HG03342 (cell line): ENCODE results near the gene PLCG1.

ENCODE experiments used
- ATAC-seq: cut with Tn5 transposase; IDR thresholded peaks from one replicate; pipeline ENCODE4 v1.9.1; 2021; ENCODE audit warnings: mild to moderate bottlenecking, moderate library complexity; ENCODE audit not compliant: unreplicated experiment

Gene PLCG1

GRCh38 chr20:41176711-41177552 is 39.6 kb downstream of the PLCG1 start:
- no peak for ATAC-seq

- ATAC-seq: no peak
These were observed 40.3 kb downstream of the PLCG1 start for GRCh38 chr20:41177636-41178035.

GRCh38 chr20:41178495-41178894 is 41.2 kb downstream of the PLCG1 start:
- ATAC-seq: no peak

- ATAC-seq: no peak
These were observed 41.6 kb downstream of the PLCG1 start for GRCh38 chr20:41178904-41179432.

GRCh38 chr20:41179961-41180360 is 42.6 kb downstream of the PLCG1 start:
- no peak for ATAC-seq

- ATAC-seq: no peak
These were observed 43.4 kb downstream of the PLCG1 start for GRCh38 chr20:41180599-41181333.

GRCh38 chr20:41181567-41181966 is 44.2 kb downstream of the PLCG1 start:
- no peak for ATAC-seq

- no peak for ATAC-seq
These were observed 45.2 kb downstream of the PLCG1 start for GRCh38 chr20:41182296-41183212.

GRCh38 chr20:41183391-41183790 is 46.0 kb downstream of the PLCG1 start:
- no peak for ATAC-seq

- no peak for ATAC-seq
These were observed 46.5 kb downstream of the PLCG1 start for GRCh38 chr20:41183831-41184230.

GRCh38 chr20:41185013-41185757 is 47.8 kb downstream of the PLCG1 start:
- no peak for ATAC-seq

GRCh38 chr20:41187668-41188067 is 50.3 kb downstream of the PLCG1 start:
- ATAC-seq: no peak

GRCh38 chr20:41191562-41192500 is 54.5 kb downstream of the PLCG1 start:
- no peak for ATAC-seq

GRCh38 chr20:41192575-41192974 is 55.2 kb downstream of the PLCG1 start:
- ATAC-seq: no peak

- no peak for ATAC-seq
These were observed 59.4 kb downstream of the PLCG1 start for GRCh38 chr20:41196653-41197225.

- no peak for ATAC-seq
These were observed 61.1 kb downstream of the PLCG1 start for GRCh38 chr20:41198443-41198842.

- no peak for ATAC-seq
These were observed 63.3 kb downstream of the PLCG1 start for GRCh38 chr20:41200446-41201202.

GRCh38 chr20:41201760-41202159 is 64.4 kb downstream of the PLCG1 start:
- no peak for ATAC-seq
